Smooth muscle cell (in vitro differentiated cells): Measurements from ENCODE around the gene NRIP2. TPM values are rescaled to one million over a fixed set of nuclear protein-coding genes. Genes with fewer than 3 reads are reported as not detected.
A peak's percentile ranks its signal among the peaks of the same experiment; 100 is the strongest.

Experiments used
- DNase-seq: peaks from one replicate; lab custom pipeline; 2025; ENCODE audit not compliant: unreplicated experiment; lab: John Stamatoyannopoulos, UW
- H2AFZ ChIP-seq: fragments of 200-600 bp; sonication (generic); 2 replicates; pipeline ENCODE4 v1.6.0; 2016; ENCODE audit warnings: antibody characterized with exemption, low read depth, mild to moderate bottlenecking
- H3F3A ChIP-seq: fragments of 200-600 bp; sonication (generic); 2 replicates; pipeline ENCODE4 v1.6.0; 2017; ENCODE audit warnings: antibody characterized with exemption, low read depth
- H3K27ac ChIP-seq: fragments of 200-600 bp; sonication (generic); 2 replicates; pipeline ENCODE4 v1.5.1; 2016; ENCODE audit warnings: low read depth, mild to moderate bottlenecking
- H3K27me3 ChIP-seq: fragments of 200-600 bp; sonication (generic); 2 replicates; pipeline ENCODE4 v1.6.1; 2016; ENCODE audit warnings: low read depth, mild to moderate bottlenecking
- H3K36me3 ChIP-seq: fragments of 200-600 bp; sonication (generic); 2 replicates; pipeline ENCODE4 v1.5.1; 2016; ENCODE audit warnings: low read depth
- H3K4me1 ChIP-seq: fragments of 200-600 bp; sonication (generic); 2 replicates; pipeline ENCODE4 v1.5.1; 2016; ENCODE audit warnings: low read depth
- H3K4me2 ChIP-seq: fragments of 200-600 bp; sonication (generic); 2 replicates; pipeline ENCODE4 v1.6.0; 2016; ENCODE audit warnings: mild to moderate bottlenecking
- H3K4me3 ChIP-seq: fragments of 200-600 bp; sonication (generic); 2 replicates; pipeline ENCODE4 v1.5.1; 2016; ENCODE audit warnings: mild to moderate bottlenecking
- H3K79me2 ChIP-seq: fragments of 200-600 bp; sonication (generic); 2 replicates; pipeline ENCODE4 v1.6.0; 2016; ENCODE audit warnings: low read depth, mild to moderate bottlenecking
- H3K9ac ChIP-seq: fragments of 200-600 bp; sonication (generic); 2 replicates; pipeline ENCODE4 v1.6.0; 2016; ENCODE audit warnings: low read depth
- H3K9me3 ChIP-seq: fragments of 200-600 bp; sonication (generic); replicated peaks from 2 replicates; pipeline ENCODE4 v1.5.1; 2016; ENCODE audit warnings: low read depth
- H4K20me1 ChIP-seq: fragments of 200-600 bp; sonication (generic); 2 replicates; pipeline ENCODE4 v1.6.0; 2016; ENCODE audit warnings: low read depth
- CTCF ChIP-seq: fragments of 200-600 bp; sonication (generic); IDR thresholded peaks from 2 replicates; pipeline ENCODE4 v1.5.1; 2017; ENCODE audit warnings: borderline replicate concordance, mild to moderate bottlenecking, antibody characterized with exemption; ENCODE audit not compliant: insufficient read depth, poor library complexity, severe bottlenecking
- WGBS: methylation state at CpG from one replicate; pipeline ENCODE4 v1.1.7; 2016; ENCODE audit warnings: low lambda C conversion rate; 5-methylcytosine and 5-hydroxymethylcytosine counted together
- polyA plus RNA-seq: library from polyadenylated mRNA; unstranded; fragments of >200 nt; fragmentation: Nextera tagmentation; extraction: Ambion mirVana; gene quantifications from 2 replicates; pipeline ENCODE4 v1.2.1, GENCODE V29; 2016
- total RNA-seq: library from RNA; depleted of rRNA; stranded (reverse); fragments of >200 nt; gene quantifications from 2 replicates; pipeline ENCODE4 v1.2.3, GENCODE V29; 2014

The NRIP2 gene
- total and polyA plus RNA-seq, 2 experiments from 2014 or later, result 0.04 to 0.29 TPM

GRCh38 chr12:2844786-2845185 lies 10.0 kb upstream of the NRIP2 start:
- Histone ChIP-seq H3K36me3 (no peaks in the 10 kb centered on the region), H3K4me1 (peaks cover 10% of the 10 kb centered on the region), H3K27me3 (no peaks in the 10 kb centered on the region), H4K20me1 (no peaks in the 10 kb centered on the region), H3K9ac (no peak overlapping the region), H3K79me2 (no peaks in the 10 kb centered on the region), H3K27ac (no peak overlapping the region), H2AFZ (no peak overlapping the region), H3K9me3 (no peaks in the 10 kb centered on the region), H3K4me2 (peak overlapping the region; percentile 62), H3K4me3 (no peak overlapping the region), H3F3A (no peaks in the 10 kb centered on the region)
- TF ChIP-seq CTCF, result no peak
- WGBS, result 82% methylated on average over 9 of the region's 9 CpGs
- no peak for DNase-seq

- H3K36me3 ChIP-seq, result no peaks in the 10 kb centered on the region
- no peak overlapping the region for H3K27ac ChIP-seq
- no peak for DNase-seq
- H4K20me1 ChIP-seq, result no peaks in the 10 kb centered on the region
- no peaks in the 10 kb centered on the region for H3K9me3 ChIP-seq
- no peak overlapping the region for H2AFZ ChIP-seq
- H3K79me2 ChIP-seq, result no peaks in the 10 kb centered on the region
- H3K4me1 ChIP-seq, result peaks cover 10% of the 10 kb centered on the region
- no peaks in the 10 kb centered on the region for H3K27me3 ChIP-seq
- H3F3A ChIP-seq, result no peaks in the 10 kb centered on the region
- H3K4me3 ChIP-seq, result no peak overlapping the region
- H3K4me2 ChIP-seq, result no peak overlapping the region
- WGBS, result 94% methylated on average over 5 of the region's 5 CpGs
- H3K9ac ChIP-seq, result no peak overlapping the region
- no peak for TF ChIP-seq CTCF
Observed at GRCh38 chr12:2842948-2843347, 8.1 kb upstream of the NRIP2 start.

GRCh38 chr12:2841056-2841650 lies 6.3 kb upstream of the NRIP2 start:
- Histone ChIP-seq H3K9me3 (no peaks in the 10 kb centered on the region), H3K9ac (no peak overlapping the region), H3K4me3 (no peak overlapping the region), H2AFZ (no peak overlapping the region), H3K27ac (no peak overlapping the region), H3K36me3 (no peaks in the 10 kb centered on the region), H3F3A (no peaks in the 10 kb centered on the region), H3K79me2 (no peaks in the 10 kb centered on the region), H4K20me1 (no peaks in the 10 kb centered on the region), H3K4me2 (no peak overlapping the region), H3K4me1 (peaks cover 7% of the 10 kb centered on the region), H3K27me3 (no peaks in the 10 kb centered on the region)
- DNase-seq, result no peak
- no peak for TF ChIP-seq CTCF
- WGBS, result 82% methylated on average over 9 of the region's 9 CpGs

- Histone ChIP-seq H3K4me3 (no peak overlapping the region), H3K4me2 (no peak overlapping the region), H3K79me2 (no peaks in the 10 kb centered on the region), H2AFZ (no peak overlapping the region), H3K36me3 (no peaks in the 10 kb centered on the region), H3F3A (no peaks in the 10 kb centered on the region), H4K20me1 (no peaks in the 10 kb centered on the region), H3K4me1 (peaks cover 11% of the 10 kb centered on the region), H3K9ac (no peak overlapping the region), H3K27me3 (no peaks in the 10 kb centered on the region), H3K9me3 (no peaks in the 10 kb centered on the region), H3K27ac (no peak overlapping the region)
- no peak for TF ChIP-seq CTCF
- DNase-seq, result no peak
- 83% methylated on average over 8 of the region's 8 CpGs for WGBS
Observed at GRCh38 chr12:2836574-2836973, 1.7 kb upstream of the NRIP2 start.
